Measurements from ENCODE around the gene TRAPPC14.

The TRAPPC14 gene

GRCh38 chr7:100128637-100128963 is 29.9 kb downstream of the TRAPPC14 start (continued):
- TF ChIP-seq TOX (CRISPR knock-in tag; IDR thresholded peaks at IDR 0.05; ENCODE audit: borderline replicate concordance) (no peak), CSDC2 (CRISPR knock-in tag; IDR thresholded peaks at IDR 0.05) (no peak), ZNF565 (CRISPR knock-in tag; conservative IDR thresholded peaks at IDR 0.05; ENCODE audit: low read depth) (no peak), RARB (CRISPR knock-in tag; IDR thresholded peaks at IDR 0.05) (no peak), PATZ1 (CRISPR knock-in tag; IDR thresholded peaks at IDR 0.05; ENCODE audit: borderline replicate concordance) (no peak), OSR1 (CRISPR knock-in tag; IDR thresholded peaks at IDR 0.05) (no peak), ZFP30 (CRISPR knock-in tag; IDR thresholded peaks at IDR 0.05) (no peak)

GRCh38 chr7:100127866-100128636 is 30.5 kb downstream of the TRAPPC14 start:
- no peak for TF ChIP-seq ZNF8 (CRISPR knock-in tag; IDR thresholded peaks at IDR 0.05)
- TF ChIP-seq SNAI2 (CRISPR knock-in tag; IDR thresholded peaks at IDR 0.05): no peak
- no peak for TF ChIP-seq POU6F1 (CRISPR knock-in tag; IDR thresholded peaks at IDR 0.05; ENCODE audit: borderline replicate concordance, low read depth)
- no peak for TF ChIP-seq ZC3H10 (CRISPR knock-in tag; IDR thresholded peaks at IDR 0.05)
- no peak for TF ChIP-seq TOX (CRISPR knock-in tag; IDR thresholded peaks at IDR 0.05; ENCODE audit: borderline replicate concordance)
- no peak for TF ChIP-seq CSDC2 (CRISPR knock-in tag; IDR thresholded peaks at IDR 0.05)
- TF ChIP-seq ZFP30 (CRISPR knock-in tag; IDR thresholded peaks at IDR 0.05): no peak
- no peak for TF ChIP-seq TCF4 (CRISPR knock-in tag; IDR thresholded peaks at IDR 0.05; ENCODE audit: borderline replicate concordance)
- no peak for TF ChIP-seq RARB (CRISPR knock-in tag; IDR thresholded peaks at IDR 0.05)
- no peak for TF ChIP-seq CREB5 (CRISPR knock-in tag; IDR thresholded peaks at IDR 0.05; ENCODE audit: low read depth)
- no peak for TF ChIP-seq CSRNP3 (CRISPR knock-in tag; IDR thresholded peaks at IDR 0.05)
- ATAC-seq: peak; percentile 38

- peak; percentile 85 for ATAC-seq
- TF ChIP-seq ZNF8 (CRISPR knock-in tag; IDR thresholded peaks at IDR 0.05) (peak; percentile 52; the same call in 1 of the 2 replicates), ZFP30 (CRISPR knock-in tag; IDR thresholded peaks at IDR 0.05) (peak; percentile 60; the same call in 1 of the 2 replicates), PATZ1 (CRISPR knock-in tag; IDR thresholded peaks at IDR 0.05; ENCODE audit: borderline replicate concordance) (peak; percentile 49), ZNF70 (CRISPR knock-in tag; IDR thresholded peaks at IDR 0.05) (peak; percentile 68; the same call in 1 of the 2 replicates), CSRNP3 (CRISPR knock-in tag; IDR thresholded peaks at IDR 0.05) (no peak), POU6F1 (CRISPR knock-in tag; IDR thresholded peaks at IDR 0.05; ENCODE audit: borderline replicate concordance, low read depth) (0 out of 2 replicates have a peak, but pooled peaks have one; percentile 52), TSHZ2 (CRISPR knock-in tag; IDR thresholded peaks at IDR 0.05) (no peak), ESRRG (CRISPR knock-in tag; IDR thresholded peaks at IDR 0.05) (no peak), TOX (CRISPR knock-in tag; IDR thresholded peaks at IDR 0.05; ENCODE audit: borderline replicate concordance) (no peak)
Observed at GRCh38 chr7:100126931-100127865, 31.3 kb downstream of the TRAPPC14 start, which contains the start of gene MBLAC1. TSS of gene MBLAC1 (plus strand) at chr7:100126967. CDS start at chr7:100127396, 429 bp downstream.

Data from SK-N-SH treated with all-trans-retinoic acid at 6 μM for 48 hours (cell line).